GM19351 (cell line): ENCODE results near the gene ATP6V1F.
A peak's percentile ranks its signal among the peaks of the same experiment; 100 is the strongest.

Source experiments
- ATAC-seq: cut with Tn5 transposase; IDR thresholded peaks from one replicate; pipeline ENCODE4 v1.9.1; 2021; ENCODE audit warnings: mild to moderate bottlenecking, moderate library complexity; ENCODE audit not compliant: unreplicated experiment

The ATP6V1F gene

GRCh38 chr7:128847721-128848211, 14.9 kb upstream of the ATP6V1F start:
- ATAC-seq = no peak

GRCh38 chr7:128848289-128849155, 14.1 kb upstream of the ATP6V1F start:
- no peak for ATAC-seq

- ATAC-seq = no peak
These were observed 13.5 kb upstream of the ATP6V1F start for GRCh38 chr7:128849156-128849515.

GRCh38 chr7:128849804-128850490, 12.7 kb upstream of the ATP6V1F start:
- ATAC-seq = no peak

GRCh38 chr7:128852537-128853254, 10.0 kb upstream of the ATP6V1F start:
- no peak for ATAC-seq

- ATAC-seq = no peak
These were observed 8.9 kb upstream of the ATP6V1F start for GRCh38 chr7:128853799-128854198.

- no peak for ATAC-seq
These were observed 8.3 kb upstream of the ATP6V1F start for GRCh38 chr7:128854396-128854795.

GRCh38 chr7:128855559-128855958, 7.1 kb upstream of the ATP6V1F start:
- ATAC-seq = no peak

GRCh38 chr7:128856001-128856718, 6.5 kb upstream of the ATP6V1F start:
- no peak for ATAC-seq

- no peak for ATAC-seq
These were observed 4.0 kb upstream of the ATP6V1F start for GRCh38 chr7:128858380-128859231.

- no peak for ATAC-seq
These were observed 3.2 kb upstream of the ATP6V1F start for GRCh38 chr7:128859232-128860157.

- ATAC-seq = no peak
These were observed 2.2 kb upstream of the ATP6V1F start for GRCh38 chr7:128860158-128861073.

GRCh38 chr7:128861957-128862570, 592 bp upstream of the ATP6V1F start:
- no peak for ATAC-seq

GRCh38 chr7:128863433-128863989, 855 bp downstream of the ATP6V1F start:
- ATAC-seq = peak; percentile 43

GRCh38 chr7:128865303-128865702, 2.6 kb downstream of the ATP6V1F start:
- ATAC-seq = no peak

GRCh38 chr7:128865996-128866877, 3.6 kb downstream of the ATP6V1F start:
- no peak for ATAC-seq
